ENCODE data around the gene FOSL1.

The FOSL1 gene

GRCh38 chr11:65900125-65900898 is at the start of gene FOSL1:
TSS of gene FOSL1 (minus strand) at chr11:65900388. CDS start at chr11:65900339, 49 bp downstream.
- peak; percentile 79 for DNase-seq (ENCODE audit: low spot score)

- DNase-seq (ENCODE audit: low spot score): no peak
These were observed 47.5 kb upstream of the FOSL1 start for GRCh38 chr11:65947603-65948125.

DNA sequence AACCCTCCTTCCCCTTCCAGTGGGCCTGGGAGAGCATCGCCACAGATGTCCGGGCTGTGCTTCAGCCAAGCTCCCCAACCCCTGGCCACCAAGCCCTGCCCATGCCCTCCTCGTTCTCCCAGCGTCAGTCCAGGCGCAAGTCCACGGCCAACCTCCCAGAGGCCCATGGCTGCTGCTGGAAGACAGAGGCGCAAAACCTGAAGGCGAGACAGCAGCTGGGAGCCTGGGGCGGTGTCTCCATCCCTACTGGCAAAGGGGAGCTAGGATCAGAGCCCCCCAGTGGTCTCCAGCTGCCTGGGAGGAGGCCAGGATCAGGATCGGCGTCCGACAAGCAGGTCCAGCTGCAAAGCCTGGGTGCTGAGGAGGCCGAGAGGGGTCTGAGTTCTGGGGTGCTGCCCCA is 46.9 kb upstream of the FOSL1 start:
- no peak for DNase-seq (ENCODE audit: low spot score)

DNA sequence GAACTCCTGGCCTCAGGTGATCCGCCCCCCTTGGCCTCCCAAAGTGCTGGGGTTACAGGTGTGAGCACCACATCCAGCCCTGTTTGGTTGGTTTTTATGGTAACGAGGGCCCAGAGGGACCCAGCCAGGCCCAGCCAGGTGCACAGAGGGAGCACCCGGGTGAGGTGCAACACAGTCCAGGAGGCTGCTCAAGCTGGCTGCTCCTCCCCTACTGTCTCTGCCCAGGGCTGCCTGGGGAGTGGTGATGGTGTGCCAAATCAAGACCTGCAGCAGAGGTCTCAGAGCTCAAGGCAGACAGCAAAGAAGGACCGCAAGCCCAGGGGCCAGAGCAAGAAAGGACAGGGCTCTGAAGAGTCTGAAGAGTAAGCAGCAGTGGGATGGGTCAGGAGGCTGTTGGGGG is 46.5 kb upstream of the FOSL1 start:
- DNase-seq (ENCODE audit: low spot score): no peak

- no peak for DNase-seq (ENCODE audit: low spot score)
These were observed 45.9 kb upstream of the FOSL1 start for GRCh38 chr11:65945941-65946558.

DNA sequence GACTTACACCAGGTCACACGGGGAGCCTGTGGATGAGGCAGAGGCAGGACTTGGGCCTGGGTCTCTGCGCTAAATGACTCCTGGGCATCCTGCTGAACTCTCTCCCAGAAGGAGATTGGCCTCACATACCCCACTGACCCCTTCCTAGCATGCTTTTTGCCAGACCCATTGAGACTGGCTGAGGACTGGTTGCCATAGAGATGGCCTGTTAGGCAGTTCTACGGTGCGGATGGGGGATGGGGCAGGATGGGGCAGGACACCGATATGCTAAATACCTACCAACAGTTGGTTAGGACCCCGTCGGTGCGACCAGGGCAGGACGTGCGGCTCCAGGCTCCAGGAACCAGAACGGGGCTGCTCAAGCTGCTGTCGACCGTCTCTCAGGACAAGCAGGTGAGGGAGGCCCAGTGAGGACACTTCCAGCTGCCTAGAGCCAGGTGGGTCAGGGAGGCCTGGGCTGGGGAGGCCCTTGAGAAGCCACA is 45.3 kb upstream of the FOSL1 start, which contains the start of gene TSGA10IP:
Gene TSGA10IP (plus strand): TSS at position 51 of the 482 bp plus-strand sequence. CDS start 196 bp downstream, at position 247.
- peak; percentile 77 for DNase-seq (ENCODE audit: low spot score)

GRCh38 chr11:65944767-65945166 is 44.6 kb upstream of the FOSL1 start:
- no peak for DNase-seq (ENCODE audit: low spot score)

- no peak for DNase-seq (ENCODE audit: low spot score)
These were observed 44.0 kb upstream of the FOSL1 start for GRCh38 chr11:65944191-65944590.

- DNase-seq (ENCODE audit: low spot score): no peak
These were observed 42.3 kb upstream of the FOSL1 start for GRCh38 chr11:65942531-65942930.

DNA sequence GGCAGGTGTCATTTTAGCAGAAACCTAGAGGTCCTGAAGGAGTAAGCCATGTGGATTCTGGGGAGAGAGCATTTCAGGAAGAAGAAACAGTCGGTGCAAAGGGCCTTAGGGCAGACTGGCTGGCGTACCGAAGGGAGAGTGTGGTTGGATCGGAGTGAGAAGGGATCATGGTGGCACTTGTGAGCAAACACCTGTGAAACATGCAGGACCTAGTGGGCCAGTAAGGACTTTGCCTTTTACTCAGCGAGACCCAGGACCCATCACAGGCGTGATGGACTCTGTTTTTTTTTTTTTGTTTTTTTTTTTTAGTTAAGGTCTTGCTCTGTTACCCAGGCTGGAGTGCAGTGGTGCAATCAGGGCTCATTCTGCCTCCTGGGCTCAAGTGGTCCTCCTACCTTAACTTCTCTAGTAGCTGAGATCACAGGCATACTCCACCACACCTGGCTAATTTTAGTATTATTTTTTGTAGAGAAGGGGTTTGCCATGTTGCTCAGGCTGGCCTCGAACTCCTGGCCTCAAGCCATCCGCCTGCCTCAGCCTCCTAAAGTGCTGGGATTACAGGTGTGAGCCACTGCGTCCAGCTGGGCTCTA is 41.6 kb upstream of the FOSL1 start:
- no peak for DNase-seq (ENCODE audit: low spot score)

- DNase-seq (ENCODE audit: low spot score): no peak
These were observed 37.6 kb upstream of the FOSL1 start for GRCh38 chr11:65937766-65938165.

DNA sequence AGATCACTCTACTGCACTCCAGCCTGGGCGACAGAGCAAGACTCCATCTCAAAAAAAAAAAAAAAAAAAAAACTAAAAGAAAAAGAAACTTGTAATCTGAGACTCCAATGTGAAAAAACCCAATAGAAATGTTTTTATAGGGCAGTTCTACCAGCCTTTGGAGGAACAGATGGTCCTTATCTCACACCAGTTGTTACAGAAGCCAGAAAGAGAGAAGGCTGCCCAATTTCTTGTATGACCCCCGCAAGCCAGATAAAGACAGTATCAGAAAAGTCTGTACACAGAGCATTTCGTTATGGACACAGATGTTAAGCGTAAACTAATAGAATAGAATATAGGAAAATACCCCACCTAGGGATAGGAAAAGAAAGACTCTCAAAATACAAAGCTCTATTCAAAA is 33.8 kb upstream of the FOSL1 start:
- DNase-seq (ENCODE audit: low spot score): no peak

- peak; percentile 56 for DNase-seq (ENCODE audit: low spot score)
These were observed 32.4 kb upstream of the FOSL1 start for GRCh38 chr11:65932558-65932919.

- no peak for DNase-seq (ENCODE audit: low spot score)
These were observed 31.8 kb upstream of the FOSL1 start for GRCh38 chr11:65931773-65932557.

GRCh38 chr11:65928667-65929066 is 28.5 kb upstream of the FOSL1 start:
- no peak for DNase-seq (ENCODE audit: low spot score)

DNA sequence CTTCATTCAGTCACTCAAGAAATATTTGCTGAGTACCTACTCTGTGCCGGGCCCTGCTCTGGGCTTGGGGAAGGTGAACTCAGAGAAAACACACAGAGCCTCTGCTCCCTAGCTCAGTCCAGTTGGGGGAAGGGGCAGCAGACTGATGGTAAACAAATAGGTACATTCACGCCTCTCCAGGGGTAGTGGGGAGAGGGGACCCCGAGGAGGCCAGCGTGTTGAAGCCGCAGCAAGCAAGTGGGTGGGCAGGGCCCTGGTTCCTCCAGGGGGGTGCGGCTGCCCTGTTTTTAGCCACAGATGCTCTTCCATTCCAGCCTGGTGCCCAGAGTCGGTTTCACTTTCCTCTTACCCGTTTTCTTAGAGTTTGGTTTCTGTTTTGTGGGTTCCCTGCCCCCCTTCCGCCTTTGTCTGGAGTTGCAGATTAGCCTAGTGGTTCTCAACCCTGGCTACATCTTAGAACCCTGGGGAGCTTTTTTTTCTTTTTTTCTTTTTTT is 27.8 kb upstream of the FOSL1 start:
- DNase-seq (ENCODE audit: low spot score): no peak

- DNase-seq (ENCODE audit: low spot score): no peak
These were observed 25.2 kb upstream of the FOSL1 start for GRCh38 chr11:65925397-65925796.

- DNase-seq (ENCODE audit: low spot score): no peak
These were observed 22.4 kb upstream of the FOSL1 start for GRCh38 chr11:65922565-65922964.

DNA sequence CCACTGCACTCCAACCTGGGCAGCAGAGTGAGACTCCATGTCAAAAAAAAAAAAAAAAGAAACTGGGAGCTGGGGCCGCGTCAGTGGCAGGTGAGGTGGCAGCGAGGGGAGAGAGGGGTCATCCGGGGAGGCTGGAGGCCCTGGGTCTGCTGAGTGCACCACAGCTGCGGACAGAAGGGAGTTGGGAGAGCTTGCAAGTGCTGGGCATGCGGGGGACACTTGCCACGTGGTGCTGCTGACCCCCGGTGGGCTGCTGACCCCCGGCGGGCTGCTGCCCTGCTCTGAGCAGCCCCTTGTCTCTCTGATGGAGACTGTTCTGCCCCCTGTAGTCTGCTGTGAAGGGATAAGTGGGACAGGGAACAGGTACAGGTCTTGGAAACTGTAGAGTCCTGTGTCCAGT is 21.7 kb upstream of the FOSL1 start:
- no peak for DNase-seq (ENCODE audit: low spot score)

DNA sequence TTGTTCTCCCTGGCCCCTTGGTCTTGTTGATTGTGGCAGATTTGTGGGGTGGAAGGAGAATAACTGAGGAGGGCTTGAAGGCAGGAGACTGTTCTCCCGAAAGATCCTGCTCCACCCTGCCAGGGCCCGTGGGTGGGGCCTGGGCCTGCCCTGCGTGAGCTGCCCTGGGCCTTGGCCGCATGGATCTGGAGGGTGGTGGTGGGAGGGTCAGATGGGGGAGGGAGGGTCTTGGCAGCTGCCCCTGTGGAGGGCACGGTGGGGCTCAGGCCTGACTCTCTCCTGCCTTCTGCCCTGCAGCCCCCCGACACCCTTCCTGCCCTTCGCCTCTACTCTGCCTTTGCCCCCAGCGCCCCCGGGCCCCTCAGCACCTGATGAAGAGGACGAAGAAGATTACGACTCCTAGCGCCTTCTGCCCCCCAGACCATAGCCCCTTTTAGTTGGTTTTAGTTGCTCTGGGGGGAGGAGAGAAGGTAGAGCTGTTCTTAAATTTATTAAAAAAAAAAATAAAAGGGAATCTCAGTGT is 20.9 kb upstream of the FOSL1 start:
- DNase-seq (ENCODE audit: low spot score): no peak

- DNase-seq (ENCODE audit: low spot score): no peak
These were observed 20.2 kb upstream of the FOSL1 start for GRCh38 chr11:65920372-65920802.
